Cardiac muscle cell (in vitro differentiated cells and primary cell): ENCODE results near the gene MPHOSPH8. TPM values are rescaled to one million over a fixed set of nuclear protein-coding genes. Genes with fewer than 3 reads are reported as not detected.
A peak's percentile ranks its signal among the peaks of the same experiment; 100 is the strongest.
"Not testable (repeated sequence)": the region's sequence is repeated elsewhere in the genome, so short reads cannot be mapped to it uniquely, and the experiment has no call there.

ENCODE experiments used
- DNase-seq, 2 donors: peaks; one replicate each; pipeline versions ENCODE4 v3.0.0 to v3.0.0-alpha.2; 2010 to 2017; ENCODE audit warnings: low read depth in 1 of 2, low spot score in 1 of 2
- H3K27ac ChIP-seq: fragments of 200-600 bp; sonication (generic); 2 replicates; pipeline ENCODE4 v1.5.1; 2016
- H3K27me3 ChIP-seq: fragments of 200-600 bp; sonication (generic); 2 replicates; pipeline ENCODE4 v1.6.0; 2016; ENCODE audit warnings: control low read depth
- H3K36me3 ChIP-seq: fragments of 200-600 bp; sonication (generic); 2 replicates; pipeline ENCODE4 v1.5.1; 2016; ENCODE audit warnings: control low read depth
- H3K4me1 ChIP-seq: fragments of 200-600 bp; sonication (generic); 2 replicates; pipeline ENCODE4 v1.8.1; 2017; ENCODE audit warnings: low read depth, mild to moderate bottlenecking, mixed run types
- H3K4me3 ChIP-seq: fragments of 200-600 bp; sonication (generic); 2 replicates; pipeline ENCODE4 v1.5.1; 2016; ENCODE audit warnings: mild to moderate bottlenecking
- H3K9me3 ChIP-seq: fragments of 200-600 bp; sonication (generic); 2 replicates; pipeline ENCODE4 v1.5.1; 2017; ENCODE audit warnings: low read depth, mild to moderate bottlenecking, control low read depth
- polyA plus RNA-seq: library from polyadenylated mRNA; unstranded; fragments of >200 nt; fragmentation: Nextera tagmentation; extraction: Ambion mirVana; gene quantifications from 2 replicates; pipeline ENCODE4 v1.2.1, GENCODE V29; 2016
- total RNA-seq: library from RNA; depleted of rRNA; stranded (reverse); fragments of >200 nt; gene quantifications from 2 replicates; pipeline ENCODE4 v1.2.3, GENCODE V29; 2016
- TF ChIP-seq, protein P1 (sequence below): IDR thresholded peaks from 2 replicates; pipeline ENCODE4 v1.5.1; 2012; ENCODE audit warnings: low read depth, mild to moderate bottlenecking, low read length

Gene MPHOSPH8
- total and polyA plus RNA-seq, 2 experiments from 2014 or later: 15.1 to 16.5 TPM

DNA sequence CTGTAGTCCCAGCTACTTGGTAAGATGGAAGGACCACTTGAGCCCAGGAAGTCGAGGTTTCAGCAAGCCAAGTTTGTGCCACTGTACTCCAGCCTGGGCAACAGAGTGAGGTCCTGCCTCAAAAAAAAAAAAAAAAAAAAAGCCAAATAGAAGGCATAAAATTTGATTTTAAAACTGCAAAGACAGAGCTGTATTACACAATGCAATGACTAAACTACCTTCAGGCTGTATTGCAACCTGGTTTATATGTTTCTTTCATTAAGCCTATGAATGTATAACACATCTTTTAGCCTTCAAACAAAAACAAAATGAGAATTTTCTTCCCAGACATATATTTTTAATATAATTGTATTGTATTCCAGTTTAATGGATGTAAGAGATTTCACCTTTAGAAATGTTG is 75.6 kb downstream of the MPHOSPH8 start:
- not testable (repeated sequence) for H3K36me3 ChIP-seq, H3K9me3 ChIP-seq, H3K4me1 ChIP-seq, H3K27ac ChIP-seq, H3K27me3 ChIP-seq, H3K4me3 ChIP-seq, DNase-seq

- H3K27ac ChIP-seq, DNase-seq, H3K36me3 ChIP-seq, H3K4me1 ChIP-seq, H3K4me3 ChIP-seq, H3K27me3 ChIP-seq, H3K9me3 ChIP-seq: not testable (repeated sequence)
Observed at GRCh38 chr13:19709782-19710181, 76.3 kb downstream of the MPHOSPH8 start.

DNA sequence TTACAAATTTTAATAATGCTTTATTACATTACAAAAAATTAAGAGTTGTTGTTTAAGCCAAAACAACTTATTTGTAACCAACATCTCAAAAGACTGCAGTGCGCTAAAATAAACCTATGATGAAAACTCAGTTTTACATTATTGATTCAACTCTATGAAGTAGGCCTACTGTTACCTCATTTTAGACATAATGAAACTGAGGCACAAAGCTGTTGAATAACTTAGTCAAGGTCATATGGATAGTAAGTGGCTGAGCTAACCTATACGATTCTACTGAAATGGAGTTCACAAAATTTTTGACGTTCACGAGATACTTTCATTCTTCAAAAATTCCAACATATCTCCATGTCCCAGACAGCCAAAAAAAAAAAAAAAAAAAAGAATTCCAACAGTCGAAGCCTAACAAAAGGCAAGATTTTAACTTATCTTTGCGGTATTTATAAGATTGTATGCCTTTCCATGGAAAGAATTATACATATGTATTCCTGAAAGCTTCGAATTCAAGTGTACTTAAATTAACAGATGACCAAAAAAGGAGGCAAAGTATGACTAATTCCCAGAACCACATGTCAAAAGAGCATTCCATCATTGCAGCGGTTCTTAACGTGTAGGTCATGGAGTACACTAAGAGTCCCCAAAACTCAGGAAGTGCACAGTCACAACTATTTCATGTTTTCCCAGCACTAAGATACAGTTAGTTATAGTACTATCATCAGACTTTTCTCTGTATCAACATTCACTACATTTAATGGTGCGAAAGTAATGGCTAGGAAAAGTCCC is 79.9 kb downstream of the MPHOSPH8 start:
- Histone ChIP-seq H3K27ac (peak overlapping the region; percentile 33), H3K27me3 (no peaks in the 10 kb centered on the region), H3K4me1 (no peaks in the 10 kb centered on the region), H3K9me3 (no peaks in the 10 kb centered on the region), H3K36me3 (peaks cover 12% of the 10 kb centered on the region), H3K4me3 (no peak overlapping the region)
- TF ChIP-seq, protein P1, sequence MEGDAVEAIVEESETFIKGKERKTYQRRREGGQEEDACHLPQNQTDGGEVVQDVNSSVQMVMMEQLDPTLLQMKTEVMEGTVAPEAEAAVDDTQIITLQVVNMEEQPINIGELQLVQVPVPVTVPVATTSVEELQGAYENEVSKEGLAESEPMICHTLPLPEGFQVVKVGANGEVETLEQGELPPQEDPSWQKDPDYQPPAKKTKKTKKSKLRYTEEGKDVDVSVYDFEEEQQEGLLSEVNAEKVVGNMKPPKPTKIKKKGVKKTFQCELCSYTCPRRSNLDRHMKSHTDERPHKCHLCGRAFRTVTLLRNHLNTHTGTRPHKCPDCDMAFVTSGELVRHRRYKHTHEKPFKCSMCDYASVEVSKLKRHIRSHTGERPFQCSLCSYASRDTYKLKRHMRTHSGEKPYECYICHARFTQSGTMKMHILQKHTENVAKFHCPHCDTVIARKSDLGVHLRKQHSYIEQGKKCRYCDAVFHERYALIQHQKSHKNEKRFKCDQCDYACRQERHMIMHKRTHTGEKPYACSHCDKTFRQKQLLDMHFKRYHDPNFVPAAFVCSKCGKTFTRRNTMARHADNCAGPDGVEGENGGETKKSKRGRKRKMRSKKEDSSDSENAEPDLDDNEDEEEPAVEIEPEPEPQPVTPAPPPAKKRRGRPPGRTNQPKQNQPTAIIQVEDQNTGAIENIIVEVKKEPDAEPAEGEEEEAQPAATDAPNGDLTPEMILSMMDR: no peak
- DNase-seq: peak; percentile 9 to 72

- H3K27me3 ChIP-seq: no peaks in the 10 kb centered on the region
- H3K27ac ChIP-seq: no peak overlapping the region
- peaks cover 3% of the 10 kb centered on the region for H3K36me3 ChIP-seq
- DNase-seq: no peak
- no peak overlapping the region for H3K4me3 ChIP-seq
- H3K4me1 ChIP-seq: no peaks in the 10 kb centered on the region
- H3K9me3 ChIP-seq: no peaks in the 10 kb centered on the region
- TF ChIP-seq, protein P1: no peak
Observed at GRCh38 chr13:19720039-19720438, 86.6 kb downstream of the MPHOSPH8 start.

Other genes with a start within 250 kb of the MPHOSPH8 start
- 0.24 TPM in 1 of 2 replicates, not detected in the other for gene TPTE2, start 72.1 kb upstream of the MPHOSPH8 start, total RNA-seq
- gene TPTE2, start 72.1 kb upstream of the MPHOSPH8 start, polyA plus RNA-seq: 0.17 TPM in 1 of 2 replicates, not detected in the other
- 72.5 and 78.4 TPM in 2 replicates for gene PSPC1, start 149.3 kb downstream of the MPHOSPH8 start, total RNA-seq
- gene PSPC1, start 149.3 kb downstream of the MPHOSPH8 start, polyA plus RNA-seq: 29.2 and 39.5 TPM in 2 replicates
- gene ZMYM5, start 230.0 kb downstream of the MPHOSPH8 start, total RNA-seq: 5.6 and 6.6 TPM in 2 replicates
- gene ZMYM5, start 230.0 kb downstream of the MPHOSPH8 start, polyA plus RNA-seq: 14.7 and 15.5 TPM in 2 replicates